GM18517 (cell line): ENCODE measurements around the gene NOTCH1.

Source experiments
- ATAC-seq: cut with Tn5 transposase; IDR thresholded peaks from one replicate; pipeline ENCODE4 v1.9.1; 2021; ENCODE audit warnings: mild to moderate bottlenecking, moderate library complexity; ENCODE audit not compliant: unreplicated experiment

Gene NOTCH1

DNA sequence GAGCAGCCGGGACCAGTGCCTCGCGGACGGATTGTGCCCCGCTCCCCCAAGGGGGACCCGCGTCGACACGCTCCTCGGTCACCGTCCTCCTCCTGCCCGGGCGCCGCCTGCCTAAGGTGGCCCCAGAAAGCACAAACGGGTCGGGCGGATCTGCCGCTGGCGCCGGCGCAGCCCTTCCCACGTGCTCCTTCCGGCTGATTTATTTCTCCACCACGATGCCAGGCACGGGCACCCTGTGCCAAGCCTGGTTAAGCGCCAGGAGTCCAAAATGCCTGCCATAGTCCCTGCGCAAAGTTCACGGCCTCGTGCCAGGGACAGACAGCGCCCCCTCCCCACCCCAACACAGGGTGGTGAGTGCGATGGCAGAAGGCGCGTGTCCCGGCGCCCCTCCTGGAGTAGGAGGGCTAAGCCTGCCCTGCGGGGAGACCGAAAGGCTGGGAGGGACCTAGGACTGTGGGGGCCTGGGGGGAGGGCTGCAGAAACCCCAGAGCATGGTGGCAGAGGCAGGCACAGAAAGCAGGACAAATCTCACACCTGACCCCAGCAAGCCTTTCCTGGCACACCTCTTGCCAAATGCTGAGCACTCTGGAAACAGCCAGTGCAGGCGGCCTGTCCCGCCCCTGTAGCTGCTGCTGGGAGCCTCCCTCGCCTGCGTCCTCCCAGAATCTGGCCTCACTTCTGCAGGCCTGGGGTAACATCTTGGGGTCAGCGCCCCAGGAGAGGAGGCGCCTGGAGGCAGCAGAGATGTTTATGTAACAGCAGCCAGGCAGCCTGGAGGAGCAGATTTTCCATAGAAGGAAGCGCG, 1.1 kb upstream of the NOTCH1 start:
- ATAC-seq: peak; percentile 10

DNA sequence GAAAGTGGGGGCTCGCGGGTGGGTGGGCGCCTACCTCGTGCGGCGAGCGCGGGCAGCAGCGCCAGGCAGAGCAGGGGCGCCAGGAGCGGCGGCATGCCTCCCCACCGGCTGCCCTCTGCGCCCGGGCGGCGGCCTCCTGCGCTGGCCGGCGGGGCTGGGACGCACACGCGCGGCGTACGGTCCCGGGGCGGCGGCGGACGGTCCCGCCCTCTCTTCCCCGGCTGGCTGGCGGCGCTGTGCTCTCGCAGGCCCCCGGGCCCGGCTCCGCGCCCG, 220 bp downstream of the NOTCH1 start:
- ATAC-seq: peak; percentile 20

DNA sequence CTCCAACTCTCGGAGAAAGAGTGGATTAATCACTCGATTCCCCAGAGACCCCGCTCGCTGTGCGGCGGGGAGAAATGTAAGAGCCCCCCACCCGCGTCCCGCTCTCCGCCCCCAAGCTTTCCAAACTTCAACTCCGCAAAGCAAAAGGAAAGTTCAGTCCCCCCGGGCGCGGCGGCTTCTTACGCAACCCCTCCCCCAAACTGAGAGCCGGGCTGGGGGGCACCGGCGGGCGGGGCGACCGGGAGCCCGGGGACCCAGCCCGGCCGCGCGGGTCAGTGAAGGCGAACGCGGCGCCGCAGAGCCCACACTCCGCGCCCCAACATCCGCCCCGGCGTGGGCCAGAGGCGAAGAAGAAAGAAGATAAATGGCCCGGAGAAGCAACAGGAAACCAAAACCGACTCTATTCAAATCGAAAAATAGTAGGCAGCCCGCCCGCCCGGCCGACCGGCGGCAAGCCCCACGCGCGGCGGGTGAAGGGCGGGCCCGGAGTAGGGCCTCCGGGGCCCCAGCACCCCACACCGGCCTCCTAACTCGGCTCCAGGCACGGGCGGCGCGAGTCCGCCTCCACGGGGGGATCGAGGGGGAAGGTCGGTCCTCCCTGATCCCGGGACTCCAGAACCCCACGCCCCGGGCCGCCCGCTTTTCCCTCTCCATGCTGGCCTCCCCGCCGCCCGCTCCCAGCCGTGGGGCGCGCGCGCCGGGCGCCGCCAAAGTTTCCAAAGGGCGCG, 720 bp downstream of the NOTCH1 start:
- ATAC-seq: peak; percentile 11

DNA sequence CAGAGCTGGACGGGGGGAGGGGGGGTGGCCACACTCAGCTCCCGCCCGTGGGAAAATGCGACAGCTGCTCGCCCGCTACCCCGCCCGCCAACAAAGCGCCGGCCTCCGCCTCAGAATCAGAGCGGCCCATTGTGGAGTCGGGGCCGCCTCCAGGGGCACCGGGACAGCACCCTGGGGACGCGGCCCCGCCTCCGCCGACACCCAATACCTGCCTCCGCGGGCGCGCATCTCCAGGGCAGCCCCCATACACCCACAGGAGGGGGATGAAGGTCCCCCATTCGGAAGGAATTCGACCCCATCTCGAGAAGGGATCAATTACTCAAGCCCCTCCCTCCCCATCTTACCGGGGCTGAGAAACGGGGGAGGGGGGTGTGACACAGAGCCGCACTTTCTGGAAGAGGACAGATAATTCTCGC, 1.3 kb downstream of the NOTCH1 start:
- ATAC-seq: no peak

DNA sequence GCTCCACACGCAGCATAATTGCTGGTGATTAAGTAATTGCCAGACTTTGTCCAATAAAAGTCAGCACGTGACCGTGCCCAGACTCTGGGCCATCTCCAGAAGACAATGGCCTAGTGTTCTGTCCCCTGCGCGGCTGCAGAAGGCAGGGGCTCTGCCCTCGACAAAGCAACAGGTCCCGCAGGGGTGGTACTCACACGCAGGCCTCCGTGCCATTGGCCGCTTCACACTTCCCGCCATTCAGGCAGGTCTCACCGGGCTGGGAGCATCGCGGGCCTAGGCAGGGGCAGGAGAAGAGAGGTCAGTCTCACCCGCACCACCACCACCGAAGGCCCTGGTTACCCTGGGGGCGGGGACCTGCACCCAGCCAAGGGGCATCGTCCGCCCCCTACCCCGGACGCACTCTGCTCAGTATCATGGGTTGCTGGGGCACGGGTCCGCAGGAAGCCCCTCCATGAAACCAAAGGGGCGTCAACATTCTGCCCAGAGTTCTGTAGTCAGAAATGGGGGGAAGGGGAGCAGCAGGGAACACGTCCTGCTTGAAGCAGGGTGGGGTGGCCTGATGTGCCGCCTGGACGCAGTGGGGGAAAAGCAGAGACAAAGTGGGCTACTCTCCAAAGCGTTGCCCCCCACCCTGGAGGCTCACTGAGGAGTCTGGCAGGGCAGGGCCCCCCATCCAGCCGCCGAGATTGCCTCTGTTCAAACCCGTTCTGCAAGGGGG, 1.9 kb downstream of the NOTCH1 start:
- ATAC-seq: no peak

DNA sequence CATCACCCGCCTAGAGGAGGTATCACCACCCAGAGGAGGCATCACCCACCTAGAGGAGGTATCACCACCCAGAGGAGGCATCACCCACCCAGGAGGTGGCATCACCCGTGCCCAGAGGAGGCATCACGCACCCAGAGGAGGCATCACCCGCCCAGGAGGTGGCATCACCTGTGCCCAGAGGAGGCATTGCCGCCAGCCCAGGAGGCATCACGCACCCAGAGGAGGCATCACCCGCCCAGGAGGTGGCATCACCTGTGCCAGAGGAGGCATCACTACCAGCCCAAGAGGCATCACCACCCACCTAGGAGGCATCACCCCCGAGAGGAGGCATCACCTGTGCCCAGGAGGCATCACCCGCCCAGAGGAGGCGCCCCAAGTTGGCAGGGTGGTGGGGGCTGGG, 2.6 kb downstream of the NOTCH1 start:
- ATAC-seq: no peak

DNA sequence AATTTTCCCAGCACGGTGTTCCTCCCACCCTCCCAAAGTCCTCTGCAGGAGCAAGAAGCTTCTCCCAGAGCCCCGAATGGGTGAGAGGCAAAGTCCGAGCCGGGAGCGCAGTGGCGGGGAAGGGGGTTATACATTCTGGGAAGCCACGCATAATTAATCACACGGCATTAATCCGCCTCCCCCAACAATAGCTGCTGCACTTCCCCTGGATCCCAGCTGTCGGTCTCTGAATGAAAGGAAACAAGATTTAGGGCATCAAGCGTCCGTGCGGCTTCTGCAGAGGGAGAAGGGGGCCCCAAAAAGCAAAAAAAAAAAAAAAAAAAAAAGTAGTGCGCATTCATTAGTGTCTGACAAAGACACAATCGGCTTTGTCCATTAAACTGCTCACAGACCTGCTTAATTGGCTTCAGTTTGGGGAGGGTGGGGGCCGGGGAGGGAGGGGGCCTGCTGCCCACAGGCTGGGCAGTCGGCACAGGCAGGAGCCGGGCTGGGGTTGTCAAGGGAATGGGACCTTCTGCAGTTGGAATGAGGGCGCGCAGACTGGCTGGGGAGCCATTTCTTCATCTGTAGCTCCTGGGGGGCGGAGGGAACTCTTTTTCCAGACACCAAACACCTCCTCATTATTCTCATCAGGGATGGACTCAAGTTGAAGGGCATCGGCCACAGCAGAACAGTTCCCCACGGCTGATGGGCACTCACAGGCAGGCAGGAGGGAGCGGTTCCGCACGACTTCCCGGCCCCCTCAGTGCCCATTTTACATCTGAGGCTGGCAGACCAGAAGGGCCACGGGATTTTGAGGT, 3.4 kb downstream of the NOTCH1 start:
- ATAC-seq: no peak

DNA sequence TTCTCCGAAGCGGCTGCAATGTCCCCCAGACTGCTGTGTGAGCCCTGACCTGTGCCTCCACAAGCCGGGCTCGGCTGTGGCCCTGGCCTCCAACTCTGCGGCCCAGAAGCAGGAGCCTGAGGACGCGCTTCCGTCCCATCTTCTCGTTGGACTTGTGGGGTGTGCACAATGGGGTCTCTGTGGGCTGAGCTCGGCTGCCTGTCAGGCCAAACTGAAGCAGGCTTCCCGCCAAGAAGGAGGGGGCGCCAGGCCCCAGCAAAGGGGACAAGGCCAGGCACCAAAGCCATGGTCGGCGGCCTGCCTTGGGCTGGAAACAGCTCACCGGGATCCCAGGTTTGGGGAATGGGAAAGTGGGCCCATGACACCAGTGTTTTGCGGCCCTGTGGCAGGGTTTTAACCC, 4.1 kb downstream of the NOTCH1 start:
- ATAC-seq: no peak

DNA sequence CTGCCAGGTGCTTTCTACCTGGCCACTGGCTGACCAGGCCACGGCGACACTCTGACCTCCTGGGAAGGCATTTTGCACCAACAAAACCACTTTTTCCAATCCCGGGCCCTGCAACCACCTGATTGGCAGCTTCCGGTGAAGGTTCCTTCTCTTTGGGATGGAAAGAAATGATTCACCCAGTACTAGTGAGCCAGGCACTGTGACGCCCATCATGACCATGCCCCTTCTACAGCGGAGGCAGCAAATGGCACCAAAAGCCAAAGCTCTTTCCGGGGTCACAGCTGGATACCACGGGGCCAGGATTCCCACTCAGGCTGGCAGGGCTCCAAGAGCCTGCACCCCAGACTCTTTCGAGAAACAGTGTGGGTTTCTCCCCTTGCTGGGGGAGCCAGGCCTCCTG, 4.7 kb downstream of the NOTCH1 start:
- no peak for ATAC-seq

DNA sequence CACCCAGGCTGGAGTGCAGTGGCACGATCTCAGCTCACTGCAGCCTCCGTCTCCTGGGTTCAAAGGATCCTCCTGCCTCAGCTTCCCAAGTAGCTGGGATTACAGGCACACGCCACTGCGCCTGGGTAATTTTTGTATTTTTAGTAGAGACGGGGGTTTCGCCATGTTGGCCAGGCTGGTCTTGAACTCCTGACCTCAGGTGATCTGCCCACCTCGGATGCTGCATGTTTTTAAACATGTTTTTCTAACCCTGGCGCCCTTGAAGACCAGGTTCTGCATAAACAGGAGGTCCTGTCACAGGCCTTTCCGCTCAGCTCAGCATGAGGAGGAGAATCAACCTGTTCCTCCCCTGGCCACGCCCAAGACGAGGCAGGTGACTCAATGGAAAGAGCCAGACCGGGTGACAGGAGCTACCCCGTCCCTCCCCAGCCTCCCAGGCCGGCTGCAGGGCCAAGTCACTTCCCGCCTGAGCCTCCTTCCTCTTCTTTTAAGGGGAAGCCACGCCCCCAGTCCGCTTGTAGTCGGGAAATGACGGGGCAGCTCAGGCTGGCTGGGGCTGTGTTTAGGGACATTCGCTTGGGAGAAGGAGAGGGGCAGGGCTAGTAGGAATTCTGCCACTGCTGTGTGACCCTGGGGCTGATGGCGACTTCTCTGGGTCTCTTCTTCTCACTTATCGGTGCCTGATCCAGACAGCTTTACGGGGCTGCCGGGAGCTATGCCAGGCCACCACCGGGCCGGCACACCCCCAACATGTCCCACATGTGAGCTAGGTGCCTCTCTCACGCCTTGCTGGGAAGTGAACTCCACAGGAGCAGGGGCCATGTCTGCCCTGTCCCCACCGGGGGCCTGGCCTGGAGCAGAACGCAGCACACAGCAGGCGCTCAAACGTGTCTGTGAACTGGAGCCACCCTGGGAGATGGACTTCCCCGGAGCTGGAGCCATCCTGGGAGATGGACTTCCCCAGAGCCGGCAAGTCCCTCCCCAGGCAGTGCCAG, 6.1 kb downstream of the NOTCH1 start:
- no peak for ATAC-seq

DNA sequence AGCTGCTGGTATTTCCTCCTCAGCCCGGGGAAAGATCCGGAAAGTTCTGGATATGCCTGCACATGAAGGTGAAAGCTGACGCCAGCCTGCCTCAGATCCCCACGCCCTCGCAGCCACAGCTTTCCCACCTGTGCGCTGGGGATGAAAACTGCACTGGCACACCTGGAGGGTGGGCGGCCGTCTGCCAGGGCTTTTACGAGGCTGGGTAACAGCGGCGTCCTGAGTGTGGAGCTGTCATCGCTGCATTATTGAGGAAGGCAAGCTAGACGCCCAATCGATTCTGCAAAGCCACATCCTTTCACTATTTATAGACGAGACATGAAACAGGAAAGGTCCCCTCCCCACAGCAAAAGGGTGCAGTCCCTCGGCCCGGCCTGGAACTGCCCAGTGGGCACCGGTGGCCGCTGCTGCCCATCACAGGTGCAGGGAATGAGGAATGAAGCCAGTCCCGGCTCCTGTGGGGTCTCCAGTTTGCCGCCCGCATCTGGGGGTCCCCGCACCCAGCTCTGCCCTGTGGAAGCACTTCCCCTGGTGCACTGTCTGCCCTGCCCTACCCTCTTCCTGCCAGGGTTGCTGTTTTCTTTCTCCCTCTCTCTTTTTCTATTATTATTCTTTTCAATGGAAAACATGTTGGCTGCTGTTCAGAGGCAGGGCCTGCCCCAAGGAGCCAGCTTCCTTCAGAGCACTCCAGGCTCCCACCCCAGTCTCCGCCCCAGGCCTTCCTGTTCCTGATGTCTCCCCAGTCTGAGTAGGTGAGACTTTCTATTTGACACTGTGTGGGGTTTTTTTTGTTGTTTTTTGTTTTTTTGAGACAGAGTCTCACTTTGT, 7.0 kb downstream of the NOTCH1 start:
- ATAC-seq: no peak

DNA sequence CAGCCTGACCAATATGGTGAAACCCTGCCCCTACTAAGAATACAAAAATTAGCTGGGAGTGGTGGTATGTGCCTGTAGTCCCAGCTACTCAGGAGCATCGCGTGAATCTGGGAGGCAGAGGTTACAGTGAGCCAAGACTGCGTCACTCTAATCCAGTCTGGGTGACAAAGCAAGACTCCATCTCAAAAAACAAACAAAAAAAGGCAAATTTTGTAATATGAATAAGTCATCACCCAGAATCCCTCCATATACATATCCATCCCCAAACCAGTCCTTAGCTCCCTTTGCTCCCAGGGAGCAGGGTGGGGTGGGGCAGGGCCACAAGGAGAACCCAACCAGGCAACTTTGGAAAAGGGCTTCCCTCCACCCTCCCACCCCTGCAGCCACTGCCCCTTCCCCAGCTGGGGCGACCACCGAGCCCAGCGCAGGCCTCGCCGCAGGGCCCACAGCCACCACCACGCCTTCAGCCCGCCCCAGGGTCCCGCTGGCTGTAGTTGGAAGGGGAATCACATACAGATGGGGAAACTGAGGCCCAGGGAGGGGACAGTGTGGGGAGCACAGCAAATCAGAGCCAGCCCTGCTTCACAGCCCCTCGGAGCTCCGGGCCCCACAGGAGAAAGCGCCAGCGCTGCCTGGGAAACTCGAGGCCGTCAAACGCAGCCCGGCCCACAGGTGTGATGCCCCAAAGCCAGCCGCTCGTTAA, 7.8 kb downstream of the NOTCH1 start:
- no peak for ATAC-seq

DNA sequence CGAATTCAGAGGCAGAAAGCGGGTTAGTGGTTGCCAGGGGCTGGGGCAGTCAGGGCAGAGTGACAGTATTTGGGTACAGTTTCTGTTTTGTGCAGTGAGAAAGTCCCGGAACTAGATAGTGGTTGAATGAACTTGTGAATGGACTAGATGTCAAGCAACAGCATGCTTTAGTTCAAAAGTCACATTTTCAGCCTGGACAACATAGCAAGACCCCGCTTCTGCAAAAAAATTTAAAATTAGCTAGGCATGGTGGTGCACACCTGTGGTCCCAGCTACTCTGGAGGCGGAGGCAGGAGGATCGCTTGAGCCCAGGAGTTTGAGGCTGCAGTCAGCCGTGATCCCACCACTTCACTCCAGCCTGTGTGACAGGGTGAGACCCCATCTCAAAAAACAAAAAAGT, 8.4 kb downstream of the NOTCH1 start:
- no peak for ATAC-seq

DNA sequence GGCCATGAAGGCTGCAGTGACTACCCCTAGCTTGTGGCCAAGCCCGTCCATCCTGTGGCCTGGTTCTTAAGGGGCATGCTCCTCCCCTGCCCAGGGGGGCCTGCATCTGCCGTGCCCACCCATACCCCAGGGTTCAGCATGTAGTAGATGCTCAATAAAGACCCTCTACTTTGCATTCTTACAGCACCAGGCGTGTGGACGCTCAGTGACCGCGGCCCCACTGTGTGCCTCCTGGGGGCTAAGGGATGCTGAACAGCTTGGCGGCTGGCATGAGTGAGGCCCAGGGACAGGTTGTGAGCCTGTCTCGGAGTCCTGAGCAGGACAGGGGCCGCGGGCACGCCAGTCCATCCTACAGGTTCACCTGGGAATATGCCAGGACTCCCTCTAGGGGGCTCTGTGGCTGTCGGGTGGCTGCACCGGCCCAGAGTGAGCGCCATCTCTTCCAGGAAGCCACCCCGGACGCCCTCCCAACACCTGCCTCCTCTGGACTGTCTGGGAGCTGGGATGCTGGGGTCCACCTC, 9.1 kb downstream of the NOTCH1 start:
- no peak for ATAC-seq

DNA sequence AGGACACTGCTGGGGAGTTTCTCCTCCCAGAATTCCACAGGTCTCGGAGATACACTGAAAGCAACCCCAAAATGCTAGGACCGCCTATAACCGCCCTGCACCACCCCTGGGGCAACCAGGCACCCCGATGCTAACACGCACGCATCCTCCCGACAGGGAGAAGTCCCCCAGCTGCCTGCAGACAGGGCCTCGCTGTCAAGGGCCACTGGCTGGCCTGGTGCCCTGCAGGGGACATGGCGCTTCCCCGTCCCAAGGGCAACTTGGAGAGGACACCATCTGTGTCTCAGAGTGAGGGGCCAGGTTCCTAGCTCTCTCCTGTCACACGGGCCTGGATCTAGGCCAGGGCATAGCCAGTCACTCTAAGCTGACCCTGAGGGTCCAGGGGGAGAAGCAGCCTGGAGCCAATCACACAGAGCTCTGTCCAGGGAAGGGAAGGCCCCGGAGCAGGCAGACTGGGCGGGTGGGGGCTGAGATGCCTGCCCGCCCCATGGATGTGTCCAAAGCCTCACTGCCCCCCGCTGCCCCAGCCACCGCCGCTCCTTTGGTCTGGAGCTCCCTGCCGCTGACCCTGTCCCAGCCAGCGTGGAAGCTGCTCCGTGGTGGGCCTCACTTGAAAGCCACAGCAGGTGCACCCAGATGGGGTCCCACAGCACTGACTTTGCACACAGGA, 9.7 kb downstream of the NOTCH1 start:
- no peak for ATAC-seq

DNA sequence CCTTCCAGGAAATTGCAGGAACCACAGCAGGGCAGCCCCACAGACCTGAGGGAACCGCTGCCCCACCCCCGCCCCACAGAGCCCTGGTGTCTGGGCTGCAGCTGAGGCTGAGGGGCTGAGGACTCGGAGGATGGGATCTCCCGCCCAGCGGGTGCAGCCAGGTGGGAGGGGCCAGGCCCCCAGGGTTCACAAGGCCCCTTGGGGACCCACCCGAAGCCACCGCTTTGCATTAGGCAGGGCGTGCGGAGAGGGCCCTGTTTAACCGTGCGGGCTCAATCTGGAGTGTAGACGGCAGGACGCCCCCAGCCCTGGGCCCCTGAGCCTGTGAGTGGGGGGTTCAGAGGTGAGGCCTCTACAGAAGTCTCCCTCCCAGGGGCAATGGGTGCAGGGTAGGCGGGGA, 10.8 kb downstream of the NOTCH1 start:
- ATAC-seq: no peak

DNA sequence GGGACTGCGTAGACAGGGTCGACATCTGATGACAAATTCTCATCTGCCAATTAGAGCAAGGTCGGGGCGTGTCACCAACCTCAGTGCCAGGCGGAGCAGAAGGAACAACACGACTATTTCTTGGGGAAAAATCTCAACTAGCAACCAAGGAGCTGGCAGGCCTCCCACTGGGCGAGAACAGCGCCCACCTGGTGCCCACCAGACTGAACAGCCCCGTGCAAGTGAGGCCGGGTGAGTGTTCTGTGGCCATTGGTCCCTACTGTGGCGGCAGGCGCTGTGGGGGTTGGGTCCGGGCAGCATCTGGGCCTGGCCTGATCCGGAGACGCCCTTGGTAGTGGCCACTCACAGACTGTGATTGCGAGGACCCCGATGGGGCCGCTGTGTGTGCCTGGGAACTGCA, 11.5 kb downstream of the NOTCH1 start:
- no peak for ATAC-seq

DNA sequence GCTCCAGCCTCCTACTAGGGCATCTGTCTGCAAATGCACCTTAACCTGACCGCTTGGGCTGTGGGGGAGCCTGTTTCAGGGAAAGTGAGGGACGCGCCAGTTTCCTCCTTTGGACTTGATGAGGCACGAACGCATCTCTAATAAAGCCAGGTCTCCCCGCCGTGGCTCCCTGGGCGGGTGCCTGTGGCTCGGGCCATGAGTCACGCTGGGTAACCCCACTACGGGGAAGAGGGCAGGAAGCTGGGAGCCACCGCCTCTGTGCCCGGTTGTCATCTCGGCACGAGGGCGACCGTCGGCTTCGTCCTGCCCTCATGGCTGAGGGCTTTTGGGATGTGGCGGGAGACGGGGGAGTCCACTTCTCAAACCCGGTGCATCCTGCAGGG, 12.1 kb downstream of the NOTCH1 start:
- ATAC-seq: no peak
